IMR-90 (cell line): ENCODE data around the gene SOX4. TPM values are rescaled to one million over a fixed set of nuclear protein-coding genes. Genes with fewer than 3 reads are reported as not detected.

Experiments
- ATAC-seq: fragments of 200-7000 bp; cut with Tn5 transposase; 2 replicates; pipeline ENCODE4 v1.9.1; 2020; ENCODE audit warnings: low read depth, mild to moderate bottlenecking, moderate library complexity
- BruUV-seq: library from RNA; stranded (reverse); fragments of 400-500 nt; replicated peaks from 2 replicates; lab custom pipeline; 2021; lab: Mats Ljungman, UMichigan
- CTCF ChIA-PET: fragments of 300-600 bp; formaldehyde crosslinking; extraction: SDS; loops from one replicate; lab custom pipeline; 2021; ENCODE audit warnings: antibody characterized with exemption; lab: Yijun Ruan, JAX
- POLR2A ChIA-PET: fragments of 300-600 bp; sonication (Branson Sonifier 250); formaldehyde crosslinking; loops from one replicate; lab custom pipeline; 2022; ENCODE audit warnings: antibody characterized with exemption; ENCODE audit not compliant: unreplicated experiment; lab: Charles Lee
- DNase-seq: peaks from one replicate; pipeline ENCODE4 v3.0.0; 2013
- H2AFZ ChIP-seq: replicated peaks from 2 replicates; pipeline ENCODE3; 2013; ENCODE audit warnings: low read length, mild to moderate bottlenecking; ENCODE audit not compliant: poor library complexity
- H2AK5ac ChIP-seq: 2 replicates; pipeline ENCODE4 v1.6.1; 2013; ENCODE audit warnings: low read depth, low read length, inconsistent platforms
- H2AK9ac ChIP-seq: replicated peaks from 2 replicates; pipeline ENCODE3; 2013; ENCODE audit warnings: mild to moderate bottlenecking, low read depth, low read length, moderate library complexity; ENCODE audit not compliant: poor library complexity
- H2BK120ac ChIP-seq: 2 replicates; pipeline ENCODE4 v1.6.1; 2013; ENCODE audit warnings: low read depth, low read length, inconsistent platforms
- H2BK15ac ChIP-seq: 3 replicates; pipeline ENCODE4 v1.6.1; 2013; ENCODE audit warnings: low read depth, low read length, inconsistent platforms
- H2BK20ac ChIP-seq: 2 replicates; pipeline ENCODE4 v1.6.1; 2013; ENCODE audit warnings: low read depth, mild to moderate bottlenecking, inconsistent platforms, low read length, moderate library complexity
- H2BK5ac ChIP-seq: 2 replicates; pipeline ENCODE4 v1.6.1; 2013; ENCODE audit warnings: mild to moderate bottlenecking, low read depth, low read length, inconsistent platforms; ENCODE audit not compliant: poor library complexity, severe bottlenecking
- H3K14ac ChIP-seq: replicated peaks from 2 replicates; pipeline ENCODE4 v1.6.1; 2013; ENCODE audit warnings: low read depth, low read length, inconsistent platforms
- H3K18ac ChIP-seq: 2 replicates; pipeline ENCODE4 v1.6.1; 2013; ENCODE audit warnings: low read depth, low read length, control low read depth
- H3K23ac ChIP-seq: 2 replicates; pipeline ENCODE4 v1.6.1; 2013; ENCODE audit warnings: low read depth, low read length, inconsistent platforms
- H3K27ac ChIP-seq: 2 replicates; pipeline ENCODE4 v1.5.1; 2013; ENCODE audit warnings: mild to moderate bottlenecking, control low read depth, low read length; ENCODE audit not compliant: insufficient read depth
- H3K27me3 ChIP-seq: 2 replicates; pipeline ENCODE4 v1.6.1; 2013; ENCODE audit warnings: low read length; ENCODE audit not compliant: control insufficient read depth, insufficient read depth
- H3K36me3 ChIP-seq: 2 replicates; pipeline ENCODE4 v1.6.1; 2013; ENCODE audit warnings: low read length, mixed read lengths; ENCODE audit not compliant: control insufficient read depth, insufficient read depth
- H3K4ac ChIP-seq: 2 replicates; pipeline ENCODE4 v1.6.1; 2013; ENCODE audit warnings: low read depth, low read length, inconsistent platforms
- H3K4me1 ChIP-seq: 2 replicates; pipeline ENCODE4 v1.6.1; 2013; ENCODE audit warnings: low read length, mixed read lengths; ENCODE audit not compliant: control insufficient read depth, insufficient read depth
- H3K4me2 ChIP-seq: 2 replicates; pipeline ENCODE4 v1.6.1; 2013; ENCODE audit warnings: low read depth, mild to moderate bottlenecking, control low read depth, low read length, moderate library complexity
- H3K4me3 ChIP-seq: 2 replicates; pipeline ENCODE4 v1.5.1; 2013; ENCODE audit warnings: low read depth, mild to moderate bottlenecking, control low read depth, low read length, moderate library complexity; ENCODE audit not compliant: insufficient read depth
- H3K56ac ChIP-seq: 2 replicates; pipeline ENCODE4 v1.6.1; 2013; ENCODE audit warnings: low read length, inconsistent platforms; ENCODE audit not compliant: insufficient read depth; ENCODE audit errors: extremely low read depth
- H3K79me1 ChIP-seq, 2 experiments: 2 replicates each; pipeline ENCODE4 v1.6.1; 2013; ENCODE audit warnings: low read length in 2 of 2, inconsistent platforms in 1 of 2, low read depth in 1 of 2
- H3K9ac ChIP-seq: 2 replicates; pipeline ENCODE4 v1.6.1; 2013; ENCODE audit warnings: low read depth, low read length, control low read depth
- H3K9me1 ChIP-seq: 2 replicates; pipeline ENCODE4 v1.6.1; 2013; ENCODE audit warnings: low read length, inconsistent platforms; ENCODE audit not compliant: insufficient read depth
- H3K9me3 ChIP-seq: 2 replicates; pipeline ENCODE4 v1.6.1; 2013; ENCODE audit warnings: low read length; ENCODE audit not compliant: control insufficient read depth, insufficient read depth
- H4K20me1 ChIP-seq: 2 replicates; pipeline ENCODE4 v1.6.1; 2013; ENCODE audit warnings: low read length, inconsistent platforms; ENCODE audit not compliant: insufficient read depth
- H4K5ac ChIP-seq: 2 replicates; pipeline ENCODE4 v1.6.1; 2013; ENCODE audit warnings: mild to moderate bottlenecking, low read depth, low read length, control low read depth
- H4K8ac ChIP-seq, 2 experiments: 2 replicates each; pipeline ENCODE4 v1.6.1; 2013; ENCODE audit warnings: low read depth in 2 of 2, low read length in 2 of 2, control low read depth in 1 of 2, inconsistent platforms in 1 of 2
- H4K91ac ChIP-seq: 2 replicates; pipeline ENCODE4 v1.6.1; 2013; ENCODE audit warnings: low read depth, low read length, inconsistent platforms; ENCODE audit not compliant: insufficient read depth
- BHLHE40 ChIP-seq: fragments of 150-350 bp; IDR thresholded peaks from 2 replicates; pipeline ENCODE4 v1.6.1; 2016; ENCODE audit warnings: mild to moderate bottlenecking, low read depth, low read length
- FOS ChIP-seq: fragments of 150-350 bp; IDR thresholded peaks from 2 replicates; pipeline ENCODE4 v1.6.1; 2016; ENCODE audit warnings: low read depth, low read length
- MAZ ChIP-seq: IDR thresholded peaks from 2 replicates; pipeline ENCODE4 v1.6.1; 2012; ENCODE audit warnings: low read depth, mild to moderate bottlenecking, low read length, improper control_type of control experiment, moderate library complexity, borderline replicate concordance
- RAD21 ChIP-seq: IDR thresholded peaks from 2 replicates; pipeline ENCODE4 v1.6.1; 2012; ENCODE audit warnings: low read length, improper control_type of control experiment
- SMC3 ChIP-seq: fragments of 150-350 bp; IDR thresholded peaks from 2 replicates; pipeline ENCODE4 v1.6.1; 2016; ENCODE audit warnings: low read depth, mild to moderate bottlenecking, antibody characterized with exemption, low read length, moderate library complexity
- WGBS, 2 experiments: methylation state at CpG; one replicate each; pipeline versions ENCODE4 v1.1.5 to v1.1.7; 2013; ENCODE audit warnings: missing lambda C conversion rate in 2 of 2; ENCODE audit not compliant: insufficient read length in 1 of 2; ENCODE audit errors: extremely low coverage in 2 of 2; 5-methylcytosine and 5-hydroxymethylcytosine counted together
- dilution Hi-C: fragments of 300-500 bp; cut with HindIII; formaldehyde crosslinking; loops from one replicate; pipeline ENCODE4 v1.14.3; 2018; ENCODE audit warnings: low sequenced_read_pairs; ENCODE audit not compliant: unreplicated experiment
- in situ Hi-C: fragments of 300-500 bp; cut with MboI; formaldehyde crosslinking; loops from 3 replicates; pipeline ENCODE4 v1.14.3; 2019; ENCODE audit warnings: low sequenced_read_pairs, inconsistent platforms, mixed read lengths
- intact Hi-C: fragments of 100-400 bp; cut with micrococcal nuclease; formaldehyde crosslinking; loops from 2 replicates; pipeline ENCODE4 v1.10.0; 2022
- polyA plus RNA-seq, 3 experiments: library from polyadenylated mRNA; depleted of rRNA; stranded (reverse); fragments of >200 nt; gene quantifications; 2 replicates each; pipeline ENCODE4 v1.2.3, GENCODE V29; 2012; ENCODE audit warnings: low replicate concordance in 1 of 3
- total RNA-seq: library from RNA; depleted of rRNA; stranded (reverse); fragments of >200 nt; gene quantifications from 2 replicates; pipeline ENCODE4 v1.2.3, GENCODE V29; 2012
- TF ChIP-seq, protein P1 (sequence below): conservative IDR thresholded peaks from 2 replicates; pipeline ENCODE4 v1.5.1; 2012; ENCODE audit warnings: mild to moderate bottlenecking, low read depth, low read length, improper control_type of control experiment

Gene SOX4
- total and polyA plus RNA-seq, 2 of the 4 experiments (the other 2 are of a cell fraction), result 4.7 to 4.8 TPM

DNA sequence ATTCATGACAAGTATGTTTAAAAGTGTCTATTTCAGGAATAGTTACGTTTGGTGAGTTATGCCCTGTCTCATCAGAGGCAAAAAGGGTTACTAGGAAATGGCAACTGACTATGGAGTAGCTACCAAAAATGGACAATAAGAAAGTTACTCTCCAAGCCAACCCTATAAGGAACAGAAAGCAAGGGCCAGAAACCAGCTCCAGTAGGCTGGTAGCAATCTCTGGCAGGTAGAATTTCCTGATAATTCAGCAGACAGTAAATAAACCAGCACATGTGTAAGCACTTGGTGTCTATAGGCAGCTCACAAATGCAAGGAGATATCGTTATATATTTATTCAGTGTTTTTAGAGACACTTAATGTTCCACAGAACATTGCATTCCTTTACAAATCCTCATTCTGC is 20.3 kb downstream of the SOX4 start:
- no peak overlapping the region for H2BK20ac ChIP-seq
- H3K56ac ChIP-seq, result no peak overlapping the region
- ATAC-seq, result no peak
- in situ Hi-C loops (no loop called here), dilution Hi-C loops (no loop called here), intact Hi-C loops (no loop called here)
- H2BK120ac ChIP-seq, result no peak overlapping the region
- no peak overlapping the region for H3K4ac ChIP-seq
- H3K18ac ChIP-seq, result no peak overlapping the region
- H3K36me3 ChIP-seq, result no peaks in the 10 kb centered on the region
- H3K4me1 ChIP-seq, result no peaks in the 10 kb centered on the region
- no peak overlapping the region for H2BK5ac ChIP-seq
- H3K23ac ChIP-seq, result no peak overlapping the region
- H3K14ac ChIP-seq, result no peak overlapping the region
- no peak overlapping the region for H3K27ac ChIP-seq
- ChIA-PET CTCF (no interaction called here), POLR2A (no interaction called here)
- H2BK15ac ChIP-seq, result no peak overlapping the region
- no TSS peak for BruUV-seq
- H3K4me2 ChIP-seq, result no peak overlapping the region
- no peak overlapping the region for H2AK5ac ChIP-seq
- H3K79me1 ChIP-seq, result no peaks in the 10 kb centered on the region
- no peak overlapping the region for H3K9ac ChIP-seq
- no peak overlapping the region for H3K4me3 ChIP-seq
- DNase-seq, result no peak
- H3K9me3 ChIP-seq, result no peaks in the 10 kb centered on the region
- H2AK9ac ChIP-seq, result no peak overlapping the region
- H3K27me3 ChIP-seq, result no peaks in the 10 kb centered on the region
- H4K5ac ChIP-seq, result no peak overlapping the region
- no peaks in the 10 kb centered on the region for H4K20me1 ChIP-seq
- H2AFZ ChIP-seq, result no peak overlapping the region
- no peak overlapping the region for H4K8ac ChIP-seq
- no peaks in the 10 kb centered on the region; the same call in 1 of the 2 replicates for H3K9me1 ChIP-seq
- H4K91ac ChIP-seq, result no peak overlapping the region
- WGBS, 2 experiments, result no CpG with 5 or more reads among the region's 2 CpGs
- TF ChIP-seq RAD21 (no peak), MAZ (no peak), SMC3 (no peak), FOS (no peak), BHLHE40 (no peak)
- TF ChIP-seq, protein P1, sequence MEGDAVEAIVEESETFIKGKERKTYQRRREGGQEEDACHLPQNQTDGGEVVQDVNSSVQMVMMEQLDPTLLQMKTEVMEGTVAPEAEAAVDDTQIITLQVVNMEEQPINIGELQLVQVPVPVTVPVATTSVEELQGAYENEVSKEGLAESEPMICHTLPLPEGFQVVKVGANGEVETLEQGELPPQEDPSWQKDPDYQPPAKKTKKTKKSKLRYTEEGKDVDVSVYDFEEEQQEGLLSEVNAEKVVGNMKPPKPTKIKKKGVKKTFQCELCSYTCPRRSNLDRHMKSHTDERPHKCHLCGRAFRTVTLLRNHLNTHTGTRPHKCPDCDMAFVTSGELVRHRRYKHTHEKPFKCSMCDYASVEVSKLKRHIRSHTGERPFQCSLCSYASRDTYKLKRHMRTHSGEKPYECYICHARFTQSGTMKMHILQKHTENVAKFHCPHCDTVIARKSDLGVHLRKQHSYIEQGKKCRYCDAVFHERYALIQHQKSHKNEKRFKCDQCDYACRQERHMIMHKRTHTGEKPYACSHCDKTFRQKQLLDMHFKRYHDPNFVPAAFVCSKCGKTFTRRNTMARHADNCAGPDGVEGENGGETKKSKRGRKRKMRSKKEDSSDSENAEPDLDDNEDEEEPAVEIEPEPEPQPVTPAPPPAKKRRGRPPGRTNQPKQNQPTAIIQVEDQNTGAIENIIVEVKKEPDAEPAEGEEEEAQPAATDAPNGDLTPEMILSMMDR, result no peak
